ENCODE measurements around the gene MAFG.
A peak's percentile ranks its signal among the peaks of the same experiment; 100 is the strongest.

MAFG gene

GRCh38 chr17:81878294-81878693 lies 49.2 kb downstream of the MAFG start:
- Histone ChIP-seq H3K4ac (ENCODE audit: low read depth, low read length) (no peak overlapping the region), H3K36me3 (ENCODE audit: control insufficient read depth in 1 of 2, insufficient read depth in 2 of 2, low read length in 2 of 2) (peaks cover 14 to 19% of the 10 kb centered on the region in 2 experiments), H4K8ac (ENCODE audit: low read depth, low read length) (no peak overlapping the region), H2AK5ac (ENCODE audit: low read length) (no peak overlapping the region), H4K12ac (ENCODE audit: low read depth, low read length) (no peak overlapping the region), H3K14ac (ENCODE audit: low read length) (no peak overlapping the region), H4K91ac (ENCODE audit: low read depth, low read length) (no peak overlapping the region), H3K4me1 (ENCODE audit: control insufficient read depth in 1 of 2, insufficient read depth in 2 of 2, low read length in 2 of 2) (no peaks in the 10 kb centered on the region), H3K27ac (ENCODE audit: low read depth, low read length) (no peak overlapping the region), H2AFZ (ENCODE audit: insufficient read depth, low read length, poor library complexity) (no peak overlapping the region), H2BK12ac (ENCODE audit: low read length) (no peak overlapping the region), H2BK120ac (ENCODE audit: insufficient read depth, low read length, poor library complexity) (no peak overlapping the region), H3K27me3 (ENCODE audit: insufficient read depth, low read length) (no peaks in the 10 kb centered on the region), H3K23ac (ENCODE audit: low read length) (no peak overlapping the region), H2BK5ac (ENCODE audit: low read depth, low read length, poor library complexity) (no peak overlapping the region), H3K4me3 (ENCODE audit: low read depth, low read length) (no peak overlapping the region), H3K4me2 (ENCODE audit: low read length) (no peak overlapping the region), H3K79me1 (ENCODE audit: low read length) (no peaks in the 10 kb centered on the region), H3K18ac (ENCODE audit: low read length) (no peak overlapping the region), H3K9me3 (ENCODE audit: insufficient read depth, low read depth, low read length) (peaks cover 1% of the 10 kb centered on the region), H3K9ac (ENCODE audit: low read length) (no peak overlapping the region), H3K79me2 (ENCODE audit: control insufficient read depth, insufficient read depth, low read length, poor library complexity) (no peaks in the 10 kb centered on the region)
- DNase-seq, result no peak
- WGBS (ENCODE audit: extremely low coverage, insufficient coverage, insufficient read length), result no CpG with 5 or more reads among the region's 3 CpGs

GRCh38 chr17:81877569-81877968 lies 50.0 kb downstream of the MAFG start:
- Histone ChIP-seq H3K4me3 (ENCODE audit: low read depth, low read length) (no peak overlapping the region), H2BK5ac (ENCODE audit: low read depth, low read length, poor library complexity) (no peak overlapping the region), H3K9ac (ENCODE audit: low read length) (no peak overlapping the region), H2AK5ac (ENCODE audit: low read length) (no peak overlapping the region), H4K12ac (ENCODE audit: low read depth, low read length) (no peak overlapping the region), H3K27me3 (ENCODE audit: insufficient read depth, low read length) (no peaks in the 10 kb centered on the region), H3K4ac (ENCODE audit: low read depth, low read length) (no peak overlapping the region), H3K14ac (ENCODE audit: low read length) (no peak overlapping the region), H2BK12ac (ENCODE audit: low read length) (no peak overlapping the region), H4K8ac (ENCODE audit: low read depth, low read length) (no peak overlapping the region), H3K23ac (ENCODE audit: low read length) (no peak overlapping the region), H3K27ac (ENCODE audit: low read depth, low read length) (no peak overlapping the region), H3K9me3 (ENCODE audit: insufficient read depth, low read depth, low read length) (peaks cover 1% of the 10 kb centered on the region), H3K79me2 (ENCODE audit: control insufficient read depth, insufficient read depth, low read length, poor library complexity) (no peaks in the 10 kb centered on the region), H3K79me1 (ENCODE audit: low read length) (no peaks in the 10 kb centered on the region), H3K4me2 (ENCODE audit: low read length) (no peak overlapping the region), H4K91ac (ENCODE audit: low read depth, low read length) (no peak overlapping the region), H2BK120ac (ENCODE audit: insufficient read depth, low read length, poor library complexity) (no peak overlapping the region), H3K36me3 (ENCODE audit: control insufficient read depth in 1 of 2, insufficient read depth in 2 of 2, low read length in 2 of 2) (peaks cover 10 to 16% of the 10 kb centered on the region in 2 experiments), H3K18ac (ENCODE audit: low read length) (no peak overlapping the region), H3K4me1 (ENCODE audit: control insufficient read depth in 1 of 2, insufficient read depth in 2 of 2, low read length in 2 of 2) (no peaks in the 10 kb centered on the region), H2AFZ (ENCODE audit: insufficient read depth, low read length, poor library complexity) (no peak overlapping the region)
- DNase-seq, result no peak
- WGBS (ENCODE audit: extremely low coverage, insufficient coverage, insufficient read length), result no CpG with 5 or more reads among the region's 5 CpGs

GRCh38 chr17:81871387-81872230 lies 55.9 kb downstream of the MAFG start:
- peak overlapping the region; percentile 93 for H2BK120ac ChIP-seq (ENCODE audit: insufficient read depth, low read length, poor library complexity)
- peaks cover 35% of the 10 kb centered on the region for H3K79me1 ChIP-seq (ENCODE audit: low read length)
- H3K36me3 ChIP-seq (ENCODE audit: control insufficient read depth in 1 of 2, insufficient read depth in 2 of 2, low read length in 2 of 2), result peaks cover 25 to 27% of the 10 kb centered on the region in 2 experiments

GRCh38 chr17:81870981-81871386 lies 56.6 kb downstream of the MAFG start, which contains the start of gene ARHGDIA:
Gene ARHGDIA (minus strand): TSS chr17:81871337. CDS start chr17:81869930, 1,407 bp downstream.
- Histone ChIP-seq H2BK120ac (ENCODE audit: insufficient read depth, low read length, poor library complexity) (peak within 1 kb of the TSS; percentile 93), H3K4me3 (ENCODE audit: low read depth, low read length) (peak within 1 kb of the TSS; percentile 91), H3K23ac (ENCODE audit: low read length) (no peak within 1 kb of the TSS), H3K4me1 (ENCODE audit: control insufficient read depth in 1 of 2, insufficient read depth in 2 of 2, low read length in 2 of 2) (peaks cover 31 to 40% of the 10 kb centered on the region in 2 experiments), H4K12ac (ENCODE audit: low read depth, low read length) (peak within 1 kb of the TSS; percentile 91), H3K27ac (ENCODE audit: low read depth, low read length) (peak within 1 kb of the TSS; percentile 82), H2BK5ac (ENCODE audit: low read depth, low read length, poor library complexity) (peak within 1 kb of the TSS; percentile 88), H2AK5ac (ENCODE audit: low read length) (peak within 1 kb of the TSS; percentile 94), H3K14ac (ENCODE audit: low read length) (peak within 1 kb of the TSS; percentile 98), H3K4me2 (ENCODE audit: low read length) (peak within 1 kb of the TSS; percentile 92), H3K27me3 (ENCODE audit: insufficient read depth, low read length) (no peaks in the 10 kb centered on the region), H4K8ac (ENCODE audit: low read depth, low read length) (peak within 1 kb of the TSS; percentile 96), H3K9ac (ENCODE audit: low read length) (peak within 1 kb of the TSS; percentile 99), H4K91ac (ENCODE audit: low read depth, low read length) (peak within 1 kb of the TSS; percentile 98), H3K18ac (ENCODE audit: low read length) (peak within 1 kb of the TSS; percentile 89), H2BK12ac (ENCODE audit: low read length) (no peak within 1 kb of the TSS), H3K79me1 (ENCODE audit: low read length) (peaks cover 35% of the 10 kb centered on the region), H2AFZ (ENCODE audit: insufficient read depth, low read length, poor library complexity) (peak within 1 kb of the TSS; percentile 84), H3K9me3 (ENCODE audit: insufficient read depth, low read depth, low read length) (peaks cover 2% of the 10 kb centered on the region), H3K4ac (ENCODE audit: low read depth, low read length) (peak within 1 kb of the TSS; percentile 98), H3K79me2 (ENCODE audit: control insufficient read depth, insufficient read depth, low read length, poor library complexity) (peaks cover 23% of the 10 kb centered on the region), H3K36me3 (ENCODE audit: control insufficient read depth in 1 of 2, insufficient read depth in 2 of 2, low read length in 2 of 2) (peaks cover 30 to 32% of the 10 kb centered on the region in 2 experiments)
- WGBS (ENCODE audit: extremely low coverage, insufficient coverage, insufficient read length), result no CpG with 5 or more reads among the region's 64 CpGs
- DNase-seq, result peak in 1 of 2 donors; percentile 21

More at GRCh38 chr17:81871387-81872230, 55.9 kb downstream of the MAFG start:
- H2BK5ac ChIP-seq (ENCODE audit: low read depth, low read length, poor library complexity), result peak overlapping the region; percentile 76
- no peaks in the 10 kb centered on the region for H3K27me3 ChIP-seq (ENCODE audit: insufficient read depth, low read length)
- no peaks in the 10 kb centered on the region for H3K9me3 ChIP-seq (ENCODE audit: insufficient read depth, low read depth, low read length)
- H4K12ac ChIP-seq (ENCODE audit: low read depth, low read length), result peak overlapping the region; percentile 91
- H3K14ac ChIP-seq (ENCODE audit: low read length), result peak overlapping the region; percentile 98
- H3K4me3 ChIP-seq (ENCODE audit: low read depth, low read length), result peak overlapping the region; percentile 91
- no CpG with 5 or more reads among the region's 86 CpGs for WGBS (ENCODE audit: extremely low coverage, insufficient coverage, insufficient read length)
- H3K79me2 ChIP-seq (ENCODE audit: control insufficient read depth, insufficient read depth, low read length, poor library complexity), result peaks cover 23% of the 10 kb centered on the region
- peak overlapping the region; percentile 89 for H3K18ac ChIP-seq (ENCODE audit: low read length)
- H3K23ac ChIP-seq (ENCODE audit: low read length), result no peak overlapping the region
- H3K4ac ChIP-seq (ENCODE audit: low read depth, low read length), result peak overlapping the region; percentile 95
- H3K4me2 ChIP-seq (ENCODE audit: low read length), result peak overlapping the region; percentile 91
- H2BK12ac ChIP-seq (ENCODE audit: low read length), result no peak overlapping the region
- peak; percentile 81 to 92 for DNase-seq
- peak overlapping the region; percentile 98 for H4K91ac ChIP-seq (ENCODE audit: low read depth, low read length)
- peak overlapping the region; percentile 84 for H2AFZ ChIP-seq (ENCODE audit: insufficient read depth, low read length, poor library complexity)
- H3K9ac ChIP-seq (ENCODE audit: low read length), result peak overlapping the region; percentile 97
- H3K27ac ChIP-seq (ENCODE audit: low read depth, low read length), result peak overlapping the region; percentile 82
- H4K8ac ChIP-seq (ENCODE audit: low read depth, low read length), result peak overlapping the region; percentile 96
- H2AK5ac ChIP-seq (ENCODE audit: low read length), result peak overlapping the region; percentile 94
- peaks cover 31 to 36% of the 10 kb centered on the region in 2 experiments for H3K4me1 ChIP-seq (ENCODE audit: control insufficient read depth in 1 of 2, insufficient read depth in 2 of 2, low read length in 2 of 2)
